HepG2 (cell line): ENCODE data around the gene TULP4. TPM values are rescaled to one million over a fixed set of nuclear protein-coding genes. Genes with fewer than 3 reads are reported as not detected.

Experiments
- ARHGAP35 ChIP-seq: sonication (generic); formaldehyde crosslinking; IDR thresholded peaks from 2 replicates; pipeline ENCODE4 v1.9.0; 2022; ENCODE audit warnings: mild to moderate bottlenecking, inconsistent platforms, moderate library complexity, missing genetic modification reagents, borderline replicate concordance
- CREM ChIP-seq, 2 experiments: sonication (generic) in 1 of 2; formaldehyde crosslinking in 1 of 2; IDR thresholded peaks; 2 replicates each; pipeline versions ENCODE4 v1.4.0 to v1.6.1; 2016 to 2020; ENCODE audit warnings: antibody characterized with exemption in 1 of 2, mild to moderate bottlenecking in 1 of 2, missing genetic modification reagents in 1 of 2
- FIP1L1 ChIP-seq: fragments of 200-400 bp; formaldehyde crosslinking; IDR thresholded peaks from 2 replicates; pipeline ENCODE4 v1.6.1; 2018; ENCODE audit warnings: low read depth, mild to moderate bottlenecking, low read length, moderate library complexity, borderline replicate concordance; ENCODE audit not compliant: insufficient read depth
- FOXO4 ChIP-seq: sonication (generic); formaldehyde crosslinking; conservative IDR thresholded peaks from 2 replicates; pipeline ENCODE4 v1.8.1; 2023; ENCODE audit warnings: missing genetic modification reagents
- GLMP ChIP-seq: sonication (generic); formaldehyde crosslinking; IDR thresholded peaks from 2 replicates; pipeline ENCODE4 v1.9.0; 2021; ENCODE audit warnings: missing genetic modification reagents, mild to moderate bottlenecking, borderline replicate concordance
- MYC ChIP-seq: sonication (generic); formaldehyde crosslinking; IDR thresholded peaks from 2 replicates; pipeline ENCODE4 v1.9.0; 2021; ENCODE audit warnings: missing genetic modification reagents, borderline replicate concordance
- NCOA2 ChIP-seq: sonication (generic); formaldehyde crosslinking; IDR thresholded peaks from 2 replicates; pipeline ENCODE4 v1.8.0; 2022; ENCODE audit warnings: inconsistent platforms
- NRL ChIP-seq: sonication (generic); formaldehyde crosslinking; IDR thresholded peaks from 2 replicates; pipeline ENCODE4 v1.5.0; 2020; ENCODE audit warnings: missing genetic modification reagents, mild to moderate bottlenecking, moderate library complexity, borderline replicate concordance
- SMARCE1 ChIP-seq: fragments of 450-650 bp; IDR thresholded peaks from 2 replicates; pipeline ENCODE4 v1.6.1; 2017; ENCODE audit warnings: borderline replicate concordance
- SNAPC2 ChIP-seq: sonication (generic); formaldehyde crosslinking; IDR thresholded peaks from 2 replicates; pipeline ENCODE4 v1.8.1; 2022; ENCODE audit warnings: mild to moderate bottlenecking, missing genetic modification reagents
- ZBTB20 ChIP-seq: sonication (generic); formaldehyde crosslinking; IDR thresholded peaks from 2 replicates; pipeline ENCODE4 v1.8.1; 2023; ENCODE audit warnings: missing genetic modification reagents, low read depth, mild to moderate bottlenecking, borderline replicate concordance
- ZFX ChIP-seq: sonication (generic); formaldehyde crosslinking; IDR thresholded peaks from 2 replicates; pipeline ENCODE4 v1.4.0; 2020; ENCODE audit warnings: mild to moderate bottlenecking, low read depth, missing genetic modification reagents, moderate library complexity
- ZNF510 ChIP-seq: sonication (generic); formaldehyde crosslinking; IDR thresholded peaks from 2 replicates; pipeline ENCODE4 v1.4.0; 2020; ENCODE audit warnings: low read depth, mild to moderate bottlenecking, missing genetic modification reagents
- ZNF546 ChIP-seq: sonication (generic); formaldehyde crosslinking; conservative IDR thresholded peaks from 2 replicates; pipeline ENCODE4 v1.8.1; 2023; ENCODE audit warnings: mild to moderate bottlenecking, missing genetic modification reagents
- ZNF670 ChIP-seq: sonication (generic); formaldehyde crosslinking; IDR thresholded peaks from 2 replicates; pipeline ENCODE4 v1.8.0; 2022; ENCODE audit warnings: mild to moderate bottlenecking, missing genetic modification reagents, borderline replicate concordance
- ZNF790 ChIP-seq: sonication (generic); formaldehyde crosslinking; IDR thresholded peaks from 2 replicates; pipeline ENCODE4 v1.8.0; 2022; ENCODE audit warnings: missing genetic modification reagents, mild to moderate bottlenecking, borderline replicate concordance
- polyA plus RNA-seq, 8 experiments: library from polyadenylated mRNA; depleted of rRNA in 3 of 8; stranded (reverse) in 7 of 8; unstranded in 1 of 8; fragments of >200 nt; fragmentation: Illumina TruSeq in 4 of 8; extraction: Trizol in 4 of 8; gene quantifications; 2 replicates each; pipeline versions ENCODE4 v1.2.1 to v1.2.3, GENCODE V29; 2011 to 2016; ENCODE audit warnings: low read depth in 4 of 8, missing spikeins in 1 of 8, mixed read lengths in 1 of 8; ENCODE audit not compliant: insufficient read depth in 1 of 8
- total RNA-seq, 5 experiments: library from RNA; depleted of rRNA; stranded (reverse); fragments of >200 nt; fragmentation: Illumina TruSeq; extraction: Trizol; gene quantifications; 2 replicates each; pipeline ENCODE4 v1.2.3, GENCODE V29; 2016; ENCODE audit warnings: low read depth in 1 of 5
- TF ChIP-seq, protein P1 (sequence below): sonication (generic); formaldehyde crosslinking; IDR thresholded peaks from 2 replicates; pipeline ENCODE4; 2020; ENCODE audit warnings: missing genetic modification reagents, mild to moderate bottlenecking, borderline replicate concordance
- TF ChIP-seq, protein P2 (sequence below): IDR thresholded peaks from 2 replicates; pipeline ENCODE4 v1.6.1; 2018; ENCODE audit warnings: missing genetic modification reagents, mild to moderate bottlenecking, missing compliant biosample characterization
- TF ChIP-seq, protein P3 (sequence below): sonication (generic); formaldehyde crosslinking; conservative IDR thresholded peaks from 2 replicates; pipeline ENCODE4 v1.8.0; 2022; ENCODE audit warnings: mild to moderate bottlenecking, moderate library complexity, missing genetic modification reagents

The TULP4 gene
- total and polyA plus RNA-seq, 2 of the 13 experiments (the other 11 are each of a cell fraction or from before 2014, with no cell fraction given): 21.1 to 122 TPM

GRCh38 chr6:158322724-158323560, 10.7 kb downstream of the TULP4 start (continued):
- TF ChIP-seq ZNF790 (CRISPR knock-in tag): no peak; the same call in 1 of the 2 replicates
- TF ChIP-seq GLMP (CRISPR knock-in tag): no peak
- TF ChIP-seq ZBTB20 (CRISPR knock-in tag): peak; percentile 96
- TF ChIP-seq, protein P1, sequence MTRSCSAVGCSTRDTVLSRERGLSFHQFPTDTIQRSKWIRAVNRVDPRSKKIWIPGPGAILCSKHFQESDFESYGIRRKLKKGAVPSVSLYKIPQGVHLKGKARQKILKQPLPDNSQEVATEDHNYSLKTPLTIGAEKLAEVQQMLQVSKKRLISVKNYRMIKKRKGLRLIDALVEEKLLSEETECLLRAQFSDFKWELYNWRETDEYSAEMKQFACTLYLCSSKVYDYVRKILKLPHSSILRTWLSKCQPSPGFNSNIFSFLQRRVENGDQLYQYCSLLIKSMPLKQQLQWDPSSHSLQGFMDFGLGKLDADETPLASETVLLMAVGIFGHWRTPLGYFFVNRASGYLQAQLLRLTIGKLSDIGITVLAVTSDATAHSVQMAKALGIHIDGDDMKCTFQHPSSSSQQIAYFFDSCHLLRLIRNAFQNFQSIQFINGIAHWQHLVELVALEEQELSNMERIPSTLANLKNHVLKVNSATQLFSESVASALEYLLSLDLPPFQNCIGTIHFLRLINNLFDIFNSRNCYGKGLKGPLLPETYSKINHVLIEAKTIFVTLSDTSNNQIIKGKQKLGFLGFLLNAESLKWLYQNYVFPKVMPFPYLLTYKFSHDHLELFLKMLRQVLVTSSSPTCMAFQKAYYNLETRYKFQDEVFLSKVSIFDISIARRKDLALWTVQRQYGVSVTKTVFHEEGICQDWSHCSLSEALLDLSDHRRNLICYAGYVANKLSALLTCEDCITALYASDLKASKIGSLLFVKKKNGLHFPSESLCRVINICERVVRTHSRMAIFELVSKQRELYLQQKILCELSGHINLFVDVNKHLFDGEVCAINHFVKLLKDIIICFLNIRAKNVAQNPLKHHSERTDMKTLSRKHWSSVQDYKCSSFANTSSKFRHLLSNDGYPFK (CRISPR knock-in tag): no peak
- no peak for TF ChIP-seq NRL (CRISPR knock-in tag)
- 0 out of 2 replicates have a peak, but pooled peaks have one; percentile 39 for TF ChIP-seq ZNF670
- TF ChIP-seq ZNF546 (CRISPR knock-in tag): peak; percentile 65; the same call in 1 of the 2 replicates
- TF ChIP-seq, protein P2, sequence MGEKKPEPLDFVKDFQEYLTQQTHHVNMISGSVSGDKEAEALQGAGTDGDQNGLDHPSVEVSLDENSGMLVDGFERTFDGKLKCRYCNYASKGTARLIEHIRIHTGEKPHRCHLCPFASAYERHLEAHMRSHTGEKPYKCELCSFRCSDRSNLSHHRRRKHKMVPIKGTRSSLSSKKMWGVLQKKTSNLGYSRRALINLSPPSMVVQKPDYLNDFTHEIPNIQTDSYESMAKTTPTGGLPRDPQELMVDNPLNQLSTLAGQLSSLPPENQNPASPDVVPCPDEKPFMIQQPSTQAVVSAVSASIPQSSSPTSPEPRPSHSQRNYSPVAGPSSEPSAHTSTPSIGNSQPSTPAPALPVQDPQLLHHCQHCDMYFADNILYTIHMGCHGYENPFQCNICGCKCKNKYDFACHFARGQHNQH (CRISPR knock-in tag): peak; percentile 68
- no peak for TF ChIP-seq FIP1L1
- TF ChIP-seq SNAPC2 (CRISPR knock-in tag): peak; percentile 73; the same call in 1 of the 2 replicates
- peak; percentile 51 for TF ChIP-seq ZFX (CRISPR knock-in tag)
- TF ChIP-seq CREM (IDR thresholded peaks at IDR 0.05): peak; percentile 82
- no peak for TF ChIP-seq CREM (CRISPR knock-in tag; IDR thresholded peaks at IDR 0.05)
- TF ChIP-seq, protein P3, sequence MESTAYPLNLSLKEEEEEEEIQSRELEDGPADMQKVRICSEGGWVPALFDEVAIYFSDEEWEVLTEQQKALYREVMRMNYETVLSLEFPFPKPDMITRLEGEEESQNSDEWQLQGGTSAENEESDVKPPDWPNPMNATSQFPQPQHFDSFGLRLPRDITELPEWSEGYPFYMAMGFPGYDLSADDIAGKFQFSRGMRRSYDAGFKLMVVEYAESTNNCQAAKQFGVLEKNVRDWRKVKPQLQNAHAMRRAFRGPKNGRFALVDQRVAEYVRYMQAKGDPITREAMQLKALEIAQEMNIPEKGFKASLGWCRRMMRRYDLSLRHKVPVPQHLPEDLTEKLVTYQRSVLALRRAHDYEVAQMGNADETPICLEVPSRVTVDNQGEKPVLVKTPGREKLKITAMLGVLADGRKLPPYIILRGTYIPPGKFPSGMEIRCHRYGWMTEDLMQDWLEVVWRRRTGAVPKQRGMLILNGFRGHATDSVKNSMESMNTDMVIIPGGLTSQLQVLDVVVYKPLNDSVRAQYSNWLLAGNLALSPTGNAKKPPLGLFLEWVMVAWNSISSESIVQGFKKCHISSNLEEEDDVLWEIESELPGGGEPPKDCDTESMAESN (CRISPR knock-in tag): peak; percentile 65; the same call in 1 of the 2 replicates
- TF ChIP-seq ZNF510: no peak
- TF ChIP-seq NCOA2: peak; percentile 94
- no peak for TF ChIP-seq SMARCE1
- TF ChIP-seq ARHGAP35: no peak
- TF ChIP-seq FOXO4 (CRISPR knock-in tag): peak; percentile 94; the same call in 1 of the 2 replicates
- peak; percentile 67 for TF ChIP-seq MYC (CRISPR knock-in tag)
